ENCODE measurements around the gene SKOR1. TPM values are rescaled to one million over a fixed set of nuclear protein-coding genes. Genes with fewer than 3 reads are reported as not detected.
A peak's percentile ranks its signal among the peaks of the same experiment; 100 is the strongest.

Gene SKOR1
- total RNA-seq, 2 donors from 2014 or later, result 0.42 to 0.48 TPM

DNA sequence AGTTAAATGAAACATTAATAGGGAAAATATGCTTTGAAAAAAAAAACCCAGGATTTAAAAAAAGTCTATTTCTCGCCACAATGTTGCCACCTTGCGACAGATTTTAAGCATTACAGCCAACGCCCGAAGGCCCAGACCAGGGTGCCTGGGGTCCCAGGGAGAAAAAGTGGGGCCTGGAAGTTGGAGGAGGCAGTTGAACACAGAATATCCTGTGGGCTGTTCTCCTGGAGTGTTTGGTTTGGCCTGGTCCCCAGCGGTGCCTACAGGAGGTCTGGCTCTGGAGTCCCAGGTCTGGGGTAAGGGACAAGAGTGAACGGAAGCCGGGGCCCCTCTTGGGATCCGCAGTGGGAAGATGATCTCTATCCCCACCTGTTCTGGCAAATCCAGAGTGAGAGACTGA lies 11.2 kb downstream of the SKOR1 start:
- H3K36me3 Mint-ChIP-seq, result no peaks in the 10 kb centered on the region
- peaks cover 23 to 30% of the 10 kb centered on the region in 2 donors for H3K27me3 Mint-ChIP-seq
- DNase-seq (ENCODE audit: low spot score) (no peak), ATAC-seq (no peak)
- no peaks in the 10 kb centered on the region for H3K9me3 Mint-ChIP-seq
- peak overlapping the region; percentile 80 for H3K4me3 Mint-ChIP-seq
- H3K4me1 Mint-ChIP-seq (ENCODE audit: low read depth in 2 of 2), result peaks cover 34 to 52% of the 10 kb centered on the region in 2 donors
- peak overlapping the region in 1 of 2 donors; percentile 50 for H3K27ac Mint-ChIP-seq

DNA sequence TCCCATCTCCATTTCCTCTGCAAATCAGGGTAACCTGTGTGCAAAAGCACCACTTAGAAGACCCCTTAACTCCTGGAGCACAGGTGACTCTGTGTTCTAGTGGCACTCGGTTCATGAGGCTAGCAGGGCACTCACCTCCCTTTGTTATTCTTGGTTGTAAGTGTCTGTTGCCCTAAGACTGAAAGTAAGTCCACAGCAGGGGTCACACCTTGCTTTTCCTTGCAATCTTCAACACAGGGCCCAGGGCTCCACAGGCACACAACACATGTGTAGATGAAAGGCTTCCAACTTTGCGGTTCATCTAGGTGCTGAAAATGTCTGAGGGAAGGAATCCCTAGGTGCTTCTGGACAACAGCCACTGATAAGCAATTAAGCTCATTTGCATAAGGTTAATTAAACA lies 11.6 kb downstream of the SKOR1 start:
- Mint-ChIP-seq H3K36me3 (no peaks in the 10 kb centered on the region), H3K27ac (no peak overlapping the region), H3K27me3 (peaks cover 21 to 26% of the 10 kb centered on the region in 2 donors), H3K4me1 (ENCODE audit: low read depth in 2 of 2) (peaks cover 35 to 52% of the 10 kb centered on the region in 2 donors), H3K4me3 (no peak overlapping the region), H3K9me3 (no peaks in the 10 kb centered on the region)
- no peak for ATAC-seq
- DNase-seq (ENCODE audit: low spot score), result no peak

DNA sequence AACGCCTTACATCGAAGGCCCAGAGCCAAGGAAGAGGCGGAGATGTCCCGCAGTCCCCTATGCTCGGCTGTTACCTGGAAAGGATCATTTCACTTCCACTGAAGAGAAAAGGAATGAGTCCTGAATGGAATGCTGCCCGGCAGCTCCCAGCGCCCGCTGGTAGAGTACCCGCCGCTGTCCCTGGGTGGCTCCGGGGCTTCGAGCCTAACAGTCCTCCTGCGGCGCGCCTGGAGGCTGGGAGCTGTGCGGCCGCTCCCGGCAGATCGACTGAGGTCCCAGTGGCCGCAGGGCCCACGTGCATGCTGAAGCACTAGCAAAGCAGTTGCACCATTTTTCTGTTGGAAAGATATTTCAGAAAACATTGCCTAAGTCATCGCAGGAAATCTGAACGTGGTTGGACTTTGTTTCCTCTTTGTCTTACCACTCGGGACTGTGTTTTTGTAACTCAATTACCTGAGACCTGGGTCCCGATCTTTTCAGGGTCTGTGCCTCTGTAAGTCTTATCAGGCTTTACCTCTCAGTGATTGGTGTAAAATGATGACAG lies 13.6 kb downstream of the SKOR1 start:
- Mint-ChIP-seq H3K27me3 (peaks cover 12 to 14% of the 10 kb centered on the region in 2 donors), H3K4me3 (peak overlapping the region; percentile 91), H3K36me3 (no peaks in the 10 kb centered on the region), H3K4me1 (ENCODE audit: low read depth in 2 of 2) (peaks cover 27 to 41% of the 10 kb centered on the region in 2 donors), H3K9me3 (no peaks in the 10 kb centered on the region), H3K27ac (peak overlapping the region; percentile 94 to 99)
- DNase-seq (ENCODE audit: low spot score) (no peak), ATAC-seq (no peak)

DNA sequence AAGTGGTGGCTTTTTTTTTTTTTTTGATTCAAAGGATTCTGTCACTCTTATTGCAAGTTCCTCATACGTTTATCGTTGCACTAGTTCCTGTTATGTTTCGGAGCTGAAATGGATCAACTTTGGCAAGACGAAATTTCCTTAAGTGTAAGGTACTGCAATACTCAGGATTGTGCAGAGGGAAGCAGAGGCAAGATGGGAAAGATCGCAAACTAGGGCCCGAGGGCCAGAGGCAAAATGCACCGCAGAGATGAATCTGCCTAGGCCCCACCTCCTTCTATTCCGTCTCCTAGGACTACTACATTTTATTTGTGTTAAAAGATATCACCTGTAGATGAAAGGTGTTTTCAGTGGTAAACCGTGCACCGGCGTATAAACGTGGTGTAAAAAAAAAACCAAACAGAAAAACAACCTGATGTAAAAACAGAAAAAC lies 14.2 kb downstream of the SKOR1 start:
- ATAC-seq (peak; percentile 13 to 19), DNase-seq (ENCODE audit: low spot score) (no peak)
- Mint-ChIP-seq H3K27ac (peak overlapping the region; percentile 94 to 99), H3K4me3 (peak overlapping the region; percentile 91), H3K36me3 (no peaks in the 10 kb centered on the region), H3K4me1 (ENCODE audit: low read depth in 2 of 2) (peaks cover 22 to 35% of the 10 kb centered on the region in 2 donors), H3K9me3 (no peaks in the 10 kb centered on the region), H3K27me3 (peaks cover 7 to 8% of the 10 kb centered on the region in 2 donors)

DNA sequence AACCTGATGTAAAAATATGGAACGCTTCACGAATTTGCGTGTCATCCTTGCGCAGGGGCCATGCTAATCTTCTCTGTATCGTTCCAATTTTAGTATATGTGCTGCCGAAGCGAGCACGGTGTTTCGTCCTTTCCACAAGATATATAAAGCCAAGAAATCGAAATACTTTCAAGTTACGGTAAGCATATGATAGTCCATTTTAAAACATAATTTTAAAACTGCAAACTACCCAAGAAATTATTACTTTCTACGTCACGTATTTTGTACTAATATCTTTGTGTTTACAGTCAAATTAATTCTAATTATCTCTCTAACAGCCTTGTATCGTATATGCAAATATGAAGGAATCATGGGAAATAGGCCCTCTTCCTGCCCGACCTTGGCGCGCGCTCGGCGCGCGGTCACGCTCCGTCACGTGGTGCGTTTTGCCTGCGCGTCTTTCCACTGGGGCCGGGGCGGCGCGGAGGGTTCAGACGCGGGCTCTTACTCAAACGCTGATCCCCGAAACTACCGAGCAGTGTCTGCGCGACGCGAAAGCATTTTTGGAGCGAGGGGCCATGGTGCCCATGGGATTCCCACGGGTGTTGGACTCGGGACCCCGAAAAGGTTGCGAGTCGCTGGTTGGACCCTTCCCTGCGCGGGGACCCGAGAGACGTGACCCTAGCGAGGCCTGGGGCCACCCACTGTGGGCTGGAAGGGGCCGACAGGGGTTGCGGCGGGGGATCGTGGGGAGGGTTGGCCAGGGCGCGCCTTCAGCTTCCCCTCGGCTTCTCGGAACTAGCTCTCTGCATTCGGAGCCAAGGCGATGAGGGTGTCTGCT lies 14.8 kb downstream of the SKOR1 start, which contains the start of gene RNU6-1:
Gene RNU6-1 (minus strand): TSS at position 117 of the 820 bp plus-strand sequence.
- ATAC-seq (peak; percentile 96), DNase-seq (ENCODE audit: low spot score) (peak; percentile 95)
- Mint-ChIP-seq H3K27me3 (peaks cover 2 to 5% of the 10 kb centered on the region in 2 donors), H3K4me3 (peak within 1 kb of the TSS; percentile 91), H3K36me3 (no peaks in the 10 kb centered on the region), H3K9me3 (no peaks in the 10 kb centered on the region), H3K27ac (peak within 1 kb of the TSS; percentile 94 to 99), H3K4me1 (ENCODE audit: low read depth in 2 of 2) (peaks cover 21 to 28% of the 10 kb centered on the region in 2 donors)

DNA sequence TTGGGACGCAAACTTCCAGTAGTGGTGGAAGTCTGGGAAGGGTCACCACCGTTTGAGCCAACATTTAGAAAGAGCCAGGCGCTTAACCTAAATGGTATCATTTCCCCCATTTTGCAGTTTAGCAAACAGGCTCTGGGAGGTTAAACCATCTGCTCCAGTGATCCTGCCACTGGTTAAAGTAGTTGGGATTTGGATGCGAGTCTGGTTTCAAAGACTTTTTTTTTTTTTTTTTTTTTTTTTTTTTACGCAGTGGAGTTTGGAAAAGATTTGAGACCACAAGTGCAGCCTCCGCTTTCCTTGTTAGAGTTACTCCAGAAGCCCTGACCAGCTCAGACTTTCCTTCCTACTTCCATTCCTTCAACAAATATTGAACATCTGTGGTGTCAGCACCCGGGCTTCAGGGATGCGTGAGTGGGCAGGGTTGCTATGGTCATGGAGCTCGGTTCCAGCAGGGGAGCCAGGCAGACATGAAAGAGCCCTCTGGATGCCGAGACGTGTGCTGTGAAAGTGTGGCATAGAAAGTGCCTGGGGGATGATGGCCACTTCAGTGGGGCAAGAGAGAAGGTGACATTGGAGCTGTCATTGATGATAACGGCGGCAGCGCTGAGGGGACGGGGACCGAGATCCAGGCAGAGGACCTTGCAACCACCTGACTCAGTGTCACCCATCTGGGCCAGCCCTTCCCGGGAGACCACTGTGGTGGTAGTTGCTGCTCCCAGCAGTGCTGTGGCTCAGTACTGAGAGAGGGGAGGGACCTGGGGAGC lies 15.6 kb downstream of the SKOR1 start:
- Mint-ChIP-seq H3K27me3 (peaks cover 0 to 5% of the 10 kb centered on the region in 2 donors), H3K36me3 (no peaks in the 10 kb centered on the region), H3K4me3 (peak overlapping the region; percentile 91), H3K4me1 (ENCODE audit: low read depth in 2 of 2) (peaks cover 19 to 24% of the 10 kb centered on the region in 2 donors), H3K27ac (peak overlapping the region; percentile 94 to 99), H3K9me3 (no peaks in the 10 kb centered on the region)
- ATAC-seq (no peak), DNase-seq (ENCODE audit: low spot score) (peak; percentile 53)

DNA sequence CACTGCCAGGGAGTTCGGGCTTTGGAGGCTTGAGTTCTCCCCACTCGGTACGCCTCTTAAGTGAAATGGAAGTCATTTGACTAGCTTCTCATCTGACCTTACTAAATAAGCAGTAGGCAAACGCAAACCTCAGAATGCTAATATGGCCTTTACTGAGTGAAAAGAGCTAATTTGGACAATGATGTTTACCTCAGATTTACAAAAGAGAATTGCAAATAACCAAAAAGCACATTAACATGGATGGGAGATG lies 16.1 kb downstream of the SKOR1 start:
- Mint-ChIP-seq H3K4me1 (ENCODE audit: low read depth in 2 of 2) (peaks cover 19 to 20% of the 10 kb centered on the region in 2 donors), H3K4me3 (peak overlapping the region; percentile 91), H3K27ac (peak overlapping the region; percentile 94 to 99), H3K9me3 (no peaks in the 10 kb centered on the region), H3K27me3 (peaks cover 0 to 5% of the 10 kb centered on the region in 2 donors), H3K36me3 (no peaks in the 10 kb centered on the region)
- DNase-seq (ENCODE audit: low spot score) (no peak), ATAC-seq (no peak)

DNA sequence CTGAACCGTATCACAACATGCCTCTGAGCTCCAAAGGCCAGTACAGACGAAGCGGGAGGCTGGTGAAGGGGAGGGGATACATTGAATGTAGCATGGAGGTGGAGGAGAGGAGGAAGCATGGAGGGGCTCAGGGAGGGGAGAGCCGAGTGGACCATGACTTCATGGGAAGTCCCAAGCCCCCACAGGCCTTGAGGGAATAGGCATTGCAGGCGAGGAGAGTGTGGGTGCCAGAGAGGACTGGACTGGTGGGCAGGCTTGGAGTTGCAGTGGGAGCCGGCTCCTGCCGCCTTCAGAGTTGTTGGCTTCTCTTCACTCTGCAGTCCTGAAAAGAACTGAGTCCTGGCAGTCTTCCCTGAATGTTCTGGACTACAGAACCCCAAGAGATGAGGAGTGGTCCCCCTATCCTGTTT lies 17.8 kb downstream of the SKOR1 start:
- no peaks in the 10 kb centered on the region for H3K9me3 Mint-ChIP-seq
- DNase-seq (ENCODE audit: low spot score) (no peak), ATAC-seq (no peak)
- peaks cover 17% of the 10 kb centered on the region in 2 donors for H3K4me1 Mint-ChIP-seq (ENCODE audit: low read depth in 2 of 2)
- no peaks in the 10 kb centered on the region for H3K36me3 Mint-ChIP-seq
- no peak overlapping the region for H3K4me3 Mint-ChIP-seq
- H3K27me3 Mint-ChIP-seq, result peaks cover 6 to 8% of the 10 kb centered on the region in 2 donors
- no peak overlapping the region for H3K27ac Mint-ChIP-seq

DNA sequence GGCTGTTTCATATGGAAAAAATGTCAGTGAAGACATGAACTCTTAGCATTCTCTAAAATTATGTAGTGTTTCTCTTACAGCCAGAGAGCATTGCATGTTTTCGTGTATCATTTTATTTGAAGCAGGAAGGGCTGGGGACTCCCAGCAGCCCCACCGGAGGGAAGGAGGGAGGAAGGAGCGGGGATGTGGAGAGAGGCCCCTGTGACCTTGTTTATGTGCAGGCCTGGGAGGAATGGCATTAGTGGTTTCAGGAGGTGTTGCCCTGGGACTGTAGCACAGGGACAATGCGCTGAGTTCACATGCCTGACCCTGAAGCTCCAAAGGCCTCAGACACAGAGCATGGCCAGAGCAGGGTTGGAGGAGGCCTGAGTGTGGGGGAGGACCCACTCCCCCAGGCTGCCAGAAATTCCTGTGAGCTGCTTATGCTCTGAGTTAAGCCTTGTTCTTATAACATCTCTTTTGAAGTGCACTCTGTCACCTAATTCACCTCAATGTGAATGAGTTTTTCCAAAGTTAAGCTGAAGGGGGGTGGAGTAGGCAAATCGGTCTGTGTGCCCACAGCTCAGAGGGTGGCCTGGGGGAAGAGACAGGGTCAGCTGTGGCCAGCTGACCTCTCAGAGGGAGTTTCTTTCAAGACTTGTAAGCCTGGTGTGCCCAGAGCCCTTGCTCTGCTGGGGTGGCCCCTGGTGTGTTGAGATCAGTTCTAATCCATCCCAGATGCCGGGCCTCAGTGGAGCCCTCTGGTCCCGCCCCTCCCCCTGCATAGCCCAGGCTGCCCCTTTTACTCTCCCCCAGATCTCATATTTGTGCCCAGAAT lies 18.5 kb downstream of the SKOR1 start:
- H3K27me3 Mint-ChIP-seq, result peaks cover 10 to 15% of the 10 kb centered on the region in 2 donors
- ATAC-seq (no peak), DNase-seq (ENCODE audit: low spot score) (no peak)
- no peak overlapping the region for H3K4me3 Mint-ChIP-seq
- no peaks in the 10 kb centered on the region for H3K9me3 Mint-ChIP-seq
- no peak overlapping the region for H3K27ac Mint-ChIP-seq
- peaks cover 17% of the 10 kb centered on the region in 2 donors for H3K4me1 Mint-ChIP-seq (ENCODE audit: low read depth in 2 of 2)
- no peaks in the 10 kb centered on the region for H3K36me3 Mint-ChIP-seq

DNA sequence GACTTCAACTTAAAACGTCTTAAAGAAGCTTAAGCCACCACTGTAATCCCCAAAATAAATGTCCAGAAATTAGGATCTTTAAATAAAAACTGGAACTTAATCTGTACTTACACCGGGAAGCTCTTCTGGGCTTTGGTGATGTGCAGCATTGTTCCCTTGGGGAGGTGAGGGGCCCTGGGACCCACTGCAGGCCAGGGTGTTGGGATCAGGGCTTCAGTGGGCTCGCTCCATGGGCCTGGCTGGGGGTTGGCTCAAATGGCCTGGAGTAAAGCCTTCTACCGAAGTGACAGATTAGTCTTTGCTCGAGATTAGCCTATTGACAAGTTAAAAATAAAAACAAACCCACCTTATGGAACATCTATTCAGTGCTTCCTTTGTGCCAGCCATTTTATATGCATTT lies 20.7 kb downstream of the SKOR1 start:
- Mint-ChIP-seq H3K27ac (no peak overlapping the region), H3K9me3 (no peaks in the 10 kb centered on the region), H3K4me3 (no peak overlapping the region), H3K4me1 (ENCODE audit: low read depth in 2 of 2) (peaks cover 4 to 6% of the 10 kb centered on the region in 2 donors), H3K36me3 (no peaks in the 10 kb centered on the region), H3K27me3 (peaks cover 19 to 32% of the 10 kb centered on the region in 2 donors)
- ATAC-seq, result no peak
- DNase-seq (ENCODE audit: low spot score), result no peak

DNA sequence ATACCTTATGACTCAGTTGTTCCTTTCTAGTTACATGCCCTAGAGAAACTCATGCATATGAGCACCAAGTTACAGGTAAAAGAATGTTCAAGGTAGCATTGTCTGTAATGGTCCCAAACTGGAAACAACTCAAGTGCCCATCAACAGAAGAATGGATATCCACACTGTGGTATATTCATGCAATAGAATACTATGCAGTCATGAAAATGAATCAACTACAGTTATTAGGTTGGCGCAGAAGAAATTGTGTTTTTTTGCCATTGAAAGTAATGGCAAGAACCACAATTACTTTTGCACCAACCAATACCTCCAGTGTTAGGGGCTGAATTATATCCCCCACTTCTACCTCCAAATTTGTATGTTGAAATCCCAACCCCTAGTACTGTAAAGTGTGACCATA lies 24.2 kb downstream of the SKOR1 start:
- no peak overlapping the region for H3K27ac Mint-ChIP-seq
- ATAC-seq (no peak), DNase-seq (ENCODE audit: low spot score) (no peak)
- no peak overlapping the region for H3K4me3 Mint-ChIP-seq
- H3K36me3 Mint-ChIP-seq, result no peaks in the 10 kb centered on the region
- no peaks in the 10 kb centered on the region for H3K9me3 Mint-ChIP-seq
- H3K4me1 Mint-ChIP-seq (ENCODE audit: low read depth in 2 of 2), result peaks cover 3 to 5% of the 10 kb centered on the region in 2 donors
- H3K27me3 Mint-ChIP-seq, result peaks cover 25 to 39% of the 10 kb centered on the region in 2 donors

DNA sequence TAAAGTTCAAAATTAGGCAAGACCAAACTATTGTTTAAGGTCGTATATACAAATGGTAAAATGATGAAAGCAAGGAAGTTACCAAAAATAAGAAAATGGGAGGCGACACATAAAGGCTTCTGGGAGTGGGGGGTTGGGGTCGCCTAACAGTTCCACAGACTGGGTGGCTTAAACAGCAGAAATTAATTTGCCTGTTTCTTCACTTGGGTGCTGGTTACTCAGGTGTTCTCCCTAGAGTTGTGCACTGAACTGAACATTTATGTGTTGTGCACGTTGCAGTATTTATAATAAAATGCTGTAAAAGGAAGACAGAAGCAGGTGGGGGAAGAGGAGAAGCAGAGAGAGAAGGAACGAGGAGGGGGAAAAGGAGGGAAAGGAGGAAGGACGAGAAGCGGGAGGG lies 25.0 kb downstream of the SKOR1 start:
- no peak for DNase-seq (ENCODE audit: low spot score)
- H3K27ac Mint-ChIP-seq, result no peak overlapping the region
- no peaks in the 10 kb centered on the region for H3K36me3 Mint-ChIP-seq
- H3K9me3 Mint-ChIP-seq, result no peaks in the 10 kb centered on the region
- H3K27me3 Mint-ChIP-seq, result peaks cover 25 to 39% of the 10 kb centered on the region in 2 donors
- no peak overlapping the region for H3K4me3 Mint-ChIP-seq
- ATAC-seq, result no peak
- peaks cover 3 to 5% of the 10 kb centered on the region in 2 donors for H3K4me1 Mint-ChIP-seq (ENCODE audit: low read depth in 2 of 2)

DNA sequence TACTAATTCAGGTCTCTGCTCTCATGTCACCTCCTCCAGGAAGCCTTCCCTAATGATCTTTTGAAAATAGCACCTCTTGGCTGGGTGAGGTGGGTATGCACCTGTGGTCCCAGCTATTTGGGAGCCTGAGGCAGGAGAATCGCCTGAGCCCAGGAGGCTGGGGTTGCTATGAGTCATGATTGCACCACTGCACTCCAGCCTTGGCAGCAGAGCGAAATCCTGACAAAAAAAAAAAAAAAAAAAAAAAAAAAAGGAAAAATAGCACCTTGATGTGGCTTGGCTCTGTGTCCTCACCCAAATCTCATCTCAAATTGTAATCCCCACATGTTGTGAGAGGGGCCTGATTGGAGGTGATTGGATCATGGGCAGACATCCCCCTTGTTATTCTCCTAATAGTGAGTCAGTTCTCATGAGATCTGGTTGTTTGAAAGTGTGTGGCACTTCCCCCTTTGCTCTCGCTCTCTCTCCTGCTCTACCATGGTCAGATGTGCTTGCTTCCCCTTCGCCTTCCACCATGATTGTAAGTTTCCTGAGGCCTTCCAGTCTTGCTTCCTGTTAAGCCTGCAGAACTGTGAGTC lies 25.8 kb downstream of the SKOR1 start:
- Mint-ChIP-seq H3K36me3 (no peaks in the 10 kb centered on the region), H3K27ac (no peak overlapping the region), H3K9me3 (no peaks in the 10 kb centered on the region), H3K4me1 (ENCODE audit: low read depth in 2 of 2) (peaks cover 3 to 5% of the 10 kb centered on the region in 2 donors), H3K27me3 (peaks cover 25 to 39% of the 10 kb centered on the region in 2 donors), H3K4me3 (no peak overlapping the region)
- ATAC-seq, result no peak
- DNase-seq (ENCODE audit: low spot score), result no peak

Data from natural killer cell treated with Interleukin-12 subunit alpha and Interleukin-12 subunit beta and Interleukin-15 and Interleukin-18, amount 100 ng/mL, for 72 hours (primary cell).